Left kidney (tissue), 2 donors: ENCODE measurements around the gene MAP4K4. TPM values are rescaled to one million over a fixed set of nuclear protein-coding genes. Genes with fewer than 3 reads are reported as not detected.
"Not testable (repeated sequence)": the region's sequence is repeated elsewhere in the genome, so short reads cannot be mapped to it uniquely, and the experiment has no call there.

Experiments used
- DNase-seq: peaks from one replicate; pipeline ENCODE4 v3.0.0-alpha.2; 2013
- polyA plus RNA-seq: library from polyadenylated mRNA; unstranded; fragments of 120-200 nt; gene quantifications from one replicate; pipeline ENCODE4 v1.2.1, GENCODE V29; 2013; ENCODE audit not compliant: insufficient read length

The MAP4K4 gene
- polyA plus RNA-seq, 1 donor = 88.4 TPM

DNA sequence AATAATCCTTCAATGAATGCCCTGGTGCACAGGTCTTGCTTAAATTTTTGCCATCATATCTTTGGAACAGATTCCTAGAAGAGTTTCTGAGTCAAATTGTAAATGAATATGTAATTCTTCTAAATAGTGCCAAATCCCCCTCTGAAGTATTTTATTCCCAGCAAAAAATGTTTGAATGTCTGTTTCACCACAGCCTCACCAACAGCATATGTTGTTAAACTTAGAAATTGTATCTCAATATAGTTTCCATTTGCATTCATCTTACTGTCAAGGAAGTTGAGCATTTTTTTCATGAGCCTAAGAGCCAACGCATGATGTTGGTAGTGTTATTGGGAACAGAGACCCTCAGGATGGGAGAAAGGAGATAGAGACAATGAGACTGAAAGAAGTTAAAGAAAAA lies 207.4 kb downstream of the MAP4K4 start:
- DNase-seq = no peak

GRCh38 chr2:101905746-101906336 lies 208.3 kb downstream of the MAP4K4 start:
- DNase-seq = no peak

DNA sequence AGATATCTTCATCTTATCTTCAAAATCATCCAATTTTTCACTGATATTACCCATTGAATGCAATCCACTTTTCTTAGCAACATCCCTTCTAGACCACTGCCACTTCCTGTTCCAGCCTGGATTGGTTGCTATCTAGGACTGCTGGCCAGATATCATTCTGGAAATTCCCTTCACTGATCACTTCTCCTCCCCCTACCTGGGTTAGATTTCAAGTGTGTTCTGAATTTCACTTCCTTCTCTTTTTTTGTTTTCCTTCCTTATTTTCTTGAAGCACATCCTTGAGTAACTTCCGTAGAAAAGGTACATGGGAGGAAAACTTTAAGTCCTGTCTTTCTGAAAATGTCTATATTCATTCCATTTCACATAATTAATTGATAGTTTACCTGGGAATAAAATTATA lies 212.3 kb downstream of the MAP4K4 start:
- DNase-seq = no peak

DNA sequence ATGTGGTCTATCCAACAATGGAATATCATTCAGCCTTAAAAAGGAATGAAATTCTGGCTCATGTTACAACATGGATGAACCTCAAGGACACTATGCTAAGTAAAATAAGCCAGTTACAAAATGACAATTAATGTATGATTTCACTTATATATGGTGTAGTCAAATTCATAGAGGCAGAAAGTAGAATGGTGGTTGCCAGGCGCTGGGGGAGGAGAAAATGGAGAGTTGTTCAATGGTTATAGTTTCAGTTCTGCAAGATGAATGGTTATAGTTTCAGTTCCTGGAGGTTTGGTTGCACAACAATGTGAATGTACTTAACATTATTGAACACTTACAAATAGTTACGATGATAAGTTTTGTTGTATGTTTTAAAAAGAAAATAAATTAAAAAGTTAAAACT lies 215.0 kb downstream of the MAP4K4 start:
- no peak for DNase-seq

GRCh38 chr2:101921319-101921952 lies 223.9 kb downstream of the MAP4K4 start:
- no peak for DNase-seq

DNA sequence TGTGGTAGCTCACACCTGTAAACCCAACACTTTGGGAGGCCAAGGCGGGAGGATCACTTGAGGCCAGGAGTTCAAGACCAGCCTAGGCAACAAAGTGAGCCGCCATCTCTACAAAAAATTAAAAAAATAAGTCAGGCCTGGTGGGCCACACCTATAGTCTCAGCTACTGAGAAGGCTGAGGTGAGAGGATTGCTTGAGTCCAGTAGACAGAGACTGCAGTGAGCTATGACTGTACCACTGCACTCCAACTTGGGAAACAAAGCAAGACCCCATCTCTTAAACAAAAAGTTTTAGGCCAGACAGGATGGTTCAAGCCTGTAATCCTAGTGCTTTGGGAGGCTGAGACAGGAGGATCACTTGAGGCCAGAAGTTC lies 224.4 kb downstream of the MAP4K4 start:
- DNase-seq = no peak

GRCh38 chr2:101924311-101924710 lies 226.8 kb downstream of the MAP4K4 start:
- DNase-seq = not testable (repeated sequence)

DNA sequence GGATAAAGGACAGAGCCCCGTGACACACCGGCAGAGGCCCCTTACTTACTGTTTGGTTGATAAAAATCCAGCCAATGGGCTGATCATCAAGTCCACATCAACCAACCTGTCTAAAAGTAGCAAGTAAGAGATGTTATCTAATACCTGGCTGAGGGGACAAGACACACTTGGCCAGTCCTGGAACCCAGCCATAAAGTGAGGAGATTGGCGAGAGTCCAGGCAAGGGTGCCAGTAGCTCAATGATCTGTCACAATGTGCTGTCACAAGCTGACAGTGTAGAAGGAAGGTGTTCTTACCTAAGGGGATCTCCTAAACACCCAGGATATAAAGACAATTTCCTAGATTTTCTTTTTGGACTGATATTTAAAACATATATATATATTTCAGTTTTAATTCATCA lies 232.5 kb downstream of the MAP4K4 start:
- DNase-seq = no peak

DNA sequence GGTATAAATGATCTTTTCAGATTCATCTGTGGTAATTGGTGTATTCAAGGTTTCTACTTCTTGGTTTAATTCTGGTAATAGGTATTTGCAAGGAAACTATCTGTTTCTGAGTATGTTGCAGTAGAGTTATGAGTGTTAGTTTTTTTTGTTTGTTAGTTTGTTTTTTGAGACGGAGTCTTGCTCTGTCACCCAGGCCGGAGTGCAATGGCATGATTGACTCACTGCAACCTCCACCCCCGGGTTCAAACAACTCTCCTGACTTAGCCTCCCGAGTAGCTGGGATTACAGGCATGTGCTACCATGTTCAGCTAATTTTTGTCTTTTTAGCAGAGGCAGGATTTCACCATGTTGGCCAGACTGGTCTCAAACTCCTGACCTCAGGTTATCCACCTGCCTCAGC lies 233.3 kb downstream of the MAP4K4 start:
- no peak for DNase-seq

GRCh38 chr2:101931402-101931801 lies 233.9 kb downstream of the MAP4K4 start:
- DNase-seq = no peak

- not testable (repeated sequence) for DNase-seq
These were observed 238.3 kb downstream of the MAP4K4 start for GRCh38 chr2:101935764-101936163.

DNA sequence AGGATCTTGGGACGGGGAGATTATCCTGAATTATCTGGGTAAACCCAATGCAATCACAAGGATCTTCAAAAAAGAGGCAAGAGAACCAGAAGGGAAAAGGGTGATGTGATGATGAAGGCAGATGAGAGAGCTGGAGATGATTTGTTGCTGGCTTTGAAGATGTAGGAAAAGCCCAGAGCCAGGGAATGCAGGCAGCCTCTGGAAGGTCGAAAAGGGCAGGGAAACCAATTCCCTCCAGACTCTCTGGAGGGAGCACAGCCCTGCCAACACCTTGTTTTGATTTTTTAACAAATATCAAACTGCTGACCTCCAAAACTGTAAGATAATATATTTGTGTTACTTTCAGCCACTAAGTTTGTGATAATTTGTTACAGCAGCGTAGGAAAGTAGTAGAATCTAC lies 245.3 kb downstream of the MAP4K4 start:
- no peak for DNase-seq

Other genes starting within 250 kb of the MAP4K4 start
- gene RFX8, start 222.6 kb upstream of the MAP4K4 start, polyA plus RNA-seq = 0.98 TPM